ENCODE measurements around the gene MMUT.
"Not testable (repeated sequence)": the region's sequence is repeated elsewhere in the genome, so short reads cannot be mapped to it uniquely, and the experiment has no call there.

DNA sequence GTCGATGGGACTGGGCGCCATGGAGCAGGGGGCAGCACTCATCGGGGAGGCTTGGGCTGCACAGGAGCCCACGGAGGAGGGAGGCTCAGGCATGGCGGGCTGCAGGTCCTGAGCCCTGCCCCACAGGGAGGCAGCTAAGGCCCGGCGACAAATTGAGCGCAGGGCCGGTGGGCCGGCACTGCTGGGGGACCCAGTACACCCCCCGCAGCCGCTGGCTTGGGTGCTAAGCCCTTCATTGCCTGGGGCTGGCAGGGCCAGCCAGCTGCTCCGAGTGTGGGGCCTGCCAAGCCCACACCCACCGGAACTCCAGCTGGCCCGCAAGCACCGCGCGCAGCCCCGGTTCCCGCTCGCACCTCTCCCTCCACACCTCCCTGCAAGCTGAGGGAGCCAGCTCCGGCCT is 18.8 kb upstream of the MMUT start:
- TF ChIP-seq, protein P1, sequence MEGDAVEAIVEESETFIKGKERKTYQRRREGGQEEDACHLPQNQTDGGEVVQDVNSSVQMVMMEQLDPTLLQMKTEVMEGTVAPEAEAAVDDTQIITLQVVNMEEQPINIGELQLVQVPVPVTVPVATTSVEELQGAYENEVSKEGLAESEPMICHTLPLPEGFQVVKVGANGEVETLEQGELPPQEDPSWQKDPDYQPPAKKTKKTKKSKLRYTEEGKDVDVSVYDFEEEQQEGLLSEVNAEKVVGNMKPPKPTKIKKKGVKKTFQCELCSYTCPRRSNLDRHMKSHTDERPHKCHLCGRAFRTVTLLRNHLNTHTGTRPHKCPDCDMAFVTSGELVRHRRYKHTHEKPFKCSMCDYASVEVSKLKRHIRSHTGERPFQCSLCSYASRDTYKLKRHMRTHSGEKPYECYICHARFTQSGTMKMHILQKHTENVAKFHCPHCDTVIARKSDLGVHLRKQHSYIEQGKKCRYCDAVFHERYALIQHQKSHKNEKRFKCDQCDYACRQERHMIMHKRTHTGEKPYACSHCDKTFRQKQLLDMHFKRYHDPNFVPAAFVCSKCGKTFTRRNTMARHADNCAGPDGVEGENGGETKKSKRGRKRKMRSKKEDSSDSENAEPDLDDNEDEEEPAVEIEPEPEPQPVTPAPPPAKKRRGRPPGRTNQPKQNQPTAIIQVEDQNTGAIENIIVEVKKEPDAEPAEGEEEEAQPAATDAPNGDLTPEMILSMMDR (IDR thresholded peaks at IDR 0.05; ENCODE audit: insufficient read depth, low read depth, low read length) = not testable (repeated sequence)
- not testable (repeated sequence) for TF ChIP-seq EZH2 (IDR thresholded peaks at IDR 0.05; ENCODE audit: insufficient read depth, low read length)
